K562 (cell line): ENCODE measurements around the gene KRTAP10-4. TPM values are rescaled to one million over a fixed set of nuclear protein-coding genes. Genes with fewer than 3 reads are reported as not detected.
A peak's percentile ranks its signal among the peaks of the same experiment; 100 is the strongest.

Experiments
- ATAC-seq: fragments of 200-7000 bp; cut with Tn5 transposase; 3 replicates; pipeline ENCODE4 v1.9.1; 2020; ENCODE audit warnings: moderate library complexity
- BruUV-seq: library from RNA; stranded (reverse); fragments of 400-500 nt; replicated peaks from 2 replicates; lab custom pipeline; 2021; lab: Mats Ljungman, UMichigan
- CTCF ChIA-PET: fragments of 300-600 bp; formaldehyde crosslinking; extraction: SDS; loops from one replicate; lab custom pipeline; 2021; ENCODE audit warnings: low intra/inter-chr PET ratio; lab: Yijun Ruan, JAX
- POLR2A ChIA-PET: fragments of 300-600, 350-650 bp; sonication (Branson Sonifier 250); formaldehyde crosslinking; extraction: SDS; loops from one replicate; lab custom pipeline; 2021; ENCODE audit warnings: antibody characterized with exemption, inconsistent platforms; lab: Yijun Ruan, JAX
- DNase-seq, 4 experiments: peaks; one replicate each; pipeline versions ENCODE4 v3.0.0 to v3.0.0-alpha.2; 2011 to 2018; ENCODE audit warnings: low spot score in 3 of 4, mixed read lengths in 3 of 4; ENCODE audit errors: extremely low read depth in 1 of 4
- FAIRE-seq: peaks from 2 replicates; lab custom pipeline; 2011; peaks lifted over from hg19 to GRCh38; lab: Jason Lieb, UNC
- H2AFZ ChIP-seq: 2 replicates; pipeline ENCODE4 v1.6.0; 2011; ENCODE audit warnings: low read depth, low read length, control low read depth, inconsistent platforms
- H3K27ac ChIP-seq: fragments of 200-600 bp; 3 replicates; pipeline ENCODE4 v1.8.0; 2011; ENCODE audit warnings: low read depth, mild to moderate bottlenecking, control low read depth, inconsistent platforms, low read length, moderate library complexity, mixed read lengths; ENCODE audit errors: extremely low read depth
- H3K27me3 ChIP-seq, 2 experiments: fragments of 300-600 bp in 1 of 2; 2 replicates in 1 of 2; 3 replicates in 1 of 2; pipeline versions ENCODE4 v1.6.0 to v1.8.0; 2011; ENCODE audit warnings: inconsistent platforms in 2 of 2, low read length in 2 of 2, mild to moderate bottlenecking in 1 of 2, mixed read lengths in 1 of 2, moderate library complexity in 1 of 2; ENCODE audit not compliant: control insufficient read depth in 2 of 2, insufficient read depth in 2 of 2
- H3K36me3 ChIP-seq: fragments of 300-600 bp; 3 replicates; pipeline ENCODE4 v1.8.0; 2011; ENCODE audit warnings: mild to moderate bottlenecking, low read length, inconsistent platforms; ENCODE audit not compliant: control insufficient read depth, insufficient read depth
- H3K4me1 ChIP-seq, 2 experiments: fragments of 200-600 bp in 1 of 2; replicated peaks in 1 of 2; 2 replicates in 1 of 2; 3 replicates in 1 of 2; pipeline versions ENCODE4 v1.5.1 to v1.8.0; 2011; ENCODE audit warnings: inconsistent platforms in 2 of 2, low read length in 2 of 2, mild to moderate bottlenecking in 1 of 2, mixed read lengths in 1 of 2, moderate library complexity in 1 of 2; ENCODE audit not compliant: control insufficient read depth in 2 of 2, insufficient read depth in 2 of 2
- H3K4me2 ChIP-seq: 2 replicates; pipeline ENCODE4 v1.6.1; 2011; ENCODE audit warnings: low read length, control low read depth, inconsistent platforms, mixed read lengths; ENCODE audit not compliant: insufficient read depth
- H3K4me3 ChIP-seq: fragments of 200-600 bp; sonication (generic), shearing (Covaris generic); 2 replicates; pipeline ENCODE4 v1.5.1; 2016; ENCODE audit warnings: control low read depth, inconsistent platforms
- H3K79me2 ChIP-seq: fragments of 200-600 bp; 3 replicates; pipeline ENCODE4 v1.8.0; 2011; ENCODE audit warnings: low read length, inconsistent platforms; ENCODE audit not compliant: control insufficient read depth, insufficient read depth
- H3K9ac ChIP-seq, 2 experiments: 2 replicates each; pipeline versions ENCODE4 v1.6.0 to v1.6.1; 2011; ENCODE audit warnings: low read depth in 2 of 2, low read length in 2 of 2, control low read depth in 1 of 2, inconsistent platforms in 1 of 2, mild to moderate bottlenecking in 1 of 2, mixed read lengths in 1 of 2; ENCODE audit not compliant: insufficient read depth in 1 of 2
- H3K9me1 ChIP-seq: one replicate; pipeline ENCODE4 v1.6.0; 2011; ENCODE audit warnings: inconsistent platforms, mild to moderate bottlenecking, low read length, moderate library complexity; ENCODE audit not compliant: control insufficient read depth, insufficient read depth
- H3K9me3 ChIP-seq: replicated peaks from 2 replicates; pipeline ENCODE4 v1.5.1; 2011; ENCODE audit warnings: low read depth, low read length, inconsistent platforms; ENCODE audit not compliant: control insufficient read depth, insufficient read depth
- H4K20me1 ChIP-seq: replicated peaks from 2 replicates; pipeline ENCODE4 v1.6.1; 2011; ENCODE audit warnings: low read length, inconsistent platforms, mixed read lengths; ENCODE audit not compliant: control insufficient read depth, insufficient read depth
- ATF1 ChIP-seq, 2 experiments: fragments of 450-650 bp in 1 of 2; IDR thresholded peaks; 2 replicates each; pipeline ENCODE4 v1.6.1; 2016; ENCODE audit warnings: missing compliant biosample characterization in 1 of 2, missing genetic modification characterization in 1 of 2
- BHLHE40 ChIP-seq: IDR thresholded peaks from 2 replicates; pipeline ENCODE4 v1.6.1; 2011; ENCODE audit warnings: low read length, improper control_type of control experiment
- CXXC5 ChIP-seq: fragments of 250-450 bp; sonication (Bioruptor Pico); IDR thresholded peaks from 2 replicates; pipeline ENCODE4 v1.8.0; 2022; ENCODE audit warnings: inconsistent platforms, mild to moderate bottlenecking, moderate library complexity
- ETV1 ChIP-seq: fragments of 450-650 bp; conservative IDR thresholded peaks from 2 replicates; pipeline ENCODE4 v1.6.1; 2016; ENCODE audit warnings: missing genetic modification characterization, control low read depth, low read depth, missing compliant biosample characterization
- HNRNPK ChIP-seq: fragments of 200-400 bp; formaldehyde crosslinking; IDR thresholded peaks from one replicate; pipeline ENCODE4 v1.6.1; 2018; ENCODE audit warnings: mild to moderate bottlenecking, low read depth, low read length; ENCODE audit not compliant: poor library complexity, severe bottlenecking
- MYC ChIP-seq, 2 experiments: fragments of 250-450 bp in 1 of 2; sonication (Bioruptor Pico) in 1 of 2; IDR thresholded peaks; 2 replicates each; pipeline versions ENCODE4 v1.5.1 to v1.6.1; 2012 to 2021; ENCODE audit warnings: low read depth in 2 of 2, borderline replicate concordance in 1 of 2, improper control_type of control experiment in 1 of 2, low read length in 1 of 2, mild to moderate bottlenecking in 1 of 2, moderate library complexity in 1 of 2
- NFRKB ChIP-seq: fragments of 450-650 bp; IDR thresholded peaks from 2 replicates; pipeline ENCODE4 v1.6.1; 2016; ENCODE audit warnings: low read depth
- NFXL1 ChIP-seq: fragments of 450-650 bp; formaldehyde crosslinking; IDR thresholded peaks from 2 replicates; pipeline ENCODE4 v1.4.0; 2021; ENCODE audit warnings: mild to moderate bottlenecking
- NR3C1 ChIP-seq: sonication (generic); formaldehyde crosslinking; IDR thresholded peaks from 2 replicates; pipeline ENCODE4 v1.8.1; 2022; ENCODE audit warnings: missing genetic modification reagents
- POLR2B ChIP-seq: fragments of 450-650 bp; IDR thresholded peaks from 2 replicates; pipeline ENCODE4 v1.6.1; 2018; ENCODE audit warnings: low read depth; ENCODE audit not compliant: partially characterized antibody
- POLR2G ChIP-seq: fragments of 200-400 bp; formaldehyde crosslinking; IDR thresholded peaks from 2 replicates; pipeline ENCODE4 v1.6.1; 2017; ENCODE audit warnings: low read depth, mild to moderate bottlenecking, antibody characterized with exemption, low read length, moderate library complexity
- POLR3G ChIP-seq: IDR thresholded peaks from 2 replicates; pipeline ENCODE4 v1.6.1; 2011; ENCODE audit not compliant: insufficient read length, insufficient replicate concordance; ENCODE audit errors: extremely low read depth
- TFAP4 ChIP-seq: sonication (generic); formaldehyde crosslinking; IDR thresholded peaks from 2 replicates; pipeline ENCODE4 v1.8.0; 2022; ENCODE audit warnings: missing genetic modification reagents, mild to moderate bottlenecking, moderate library complexity, borderline replicate concordance
- WGBS: fragments of 100-300 bp; shearing (Covaris generic); methylation state at CpG from one replicate; pipeline ENCODE4 v1.1.6; 2016; ENCODE audit warnings: low coverage, mixed read lengths; ENCODE audit not compliant: insufficient coverage; ENCODE audit errors: missing lambda C conversion rate; 5-methylcytosine and 5-hydroxymethylcytosine counted together
- in situ Hi-C: fragments of 300-500 bp; cut with MboI; formaldehyde crosslinking; loops from 4 replicates; pipeline ENCODE4 v1.15.0; 2018; ENCODE audit warnings: inconsistent platforms, mixed read lengths
- intact Hi-C: fragments of 100-400 bp; cut with micrococcal nuclease; formaldehyde crosslinking; loops from 2 replicates; pipeline ENCODE4 v1.14.2; 2022
- polyA plus RNA-seq, 8 experiments: library from polyadenylated mRNA; depleted of rRNA in 4 of 8; stranded (reverse) in 5 of 8; unstranded in 3 of 8; fragments of >200 nt; fragmentation: Nextera tagmentation in 2 of 8; fragmentation: Illumina TruSeq in 1 of 8; extraction: Ambion mirVana in 2 of 8; extraction: Trizol in 1 of 8; gene quantifications; 2 replicates each; pipeline versions ENCODE4 v1.2.1 to v1.2.3, GENCODE V29; 2011 to 2014; ENCODE audit warnings: inconsistent platforms in 1 of 8, missing spikeins in 1 of 8
- total RNA-seq, 7 experiments: library from RNA; depleted of rRNA in 6 of 7; stranded (reverse); fragments of >200 nt in 6 of 7; fragmentation: Illumina TruSeq in 2 of 7; extraction: Trizol in 2 of 7; gene quantifications; 2 replicates each; pipeline versions ENCODE4 v1.2.1 to v1.2.3, GENCODE V29; 2011 to 2021; ENCODE audit warnings: low replicate concordance in 1 of 7
- TF ChIP-seq, protein P1 (sequence below): sonication (generic); formaldehyde crosslinking; IDR thresholded peaks from 2 replicates; pipeline ENCODE4 v1.9.0; 2022; ENCODE audit warnings: mild to moderate bottlenecking, missing genetic modification reagents
- TF ChIP-seq, protein P2 (sequence below): sonication (generic); formaldehyde crosslinking; IDR thresholded peaks from 2 replicates; pipeline ENCODE4 v1.5.0; 2020; ENCODE audit warnings: missing genetic modification reagents
- TF ChIP-seq, protein P3 (sequence below): fragments of 250-450 bp; sonication (Bioruptor Pico); IDR thresholded peaks from 2 replicates; pipeline ENCODE4 v1.4.0; 2020

Gene KRTAP10-4
- total and polyA plus RNA-seq, 9 of the 15 experiments (the other 6 are each of a cell fraction or from before 2014, with no cell fraction given), result not detected

DNA sequence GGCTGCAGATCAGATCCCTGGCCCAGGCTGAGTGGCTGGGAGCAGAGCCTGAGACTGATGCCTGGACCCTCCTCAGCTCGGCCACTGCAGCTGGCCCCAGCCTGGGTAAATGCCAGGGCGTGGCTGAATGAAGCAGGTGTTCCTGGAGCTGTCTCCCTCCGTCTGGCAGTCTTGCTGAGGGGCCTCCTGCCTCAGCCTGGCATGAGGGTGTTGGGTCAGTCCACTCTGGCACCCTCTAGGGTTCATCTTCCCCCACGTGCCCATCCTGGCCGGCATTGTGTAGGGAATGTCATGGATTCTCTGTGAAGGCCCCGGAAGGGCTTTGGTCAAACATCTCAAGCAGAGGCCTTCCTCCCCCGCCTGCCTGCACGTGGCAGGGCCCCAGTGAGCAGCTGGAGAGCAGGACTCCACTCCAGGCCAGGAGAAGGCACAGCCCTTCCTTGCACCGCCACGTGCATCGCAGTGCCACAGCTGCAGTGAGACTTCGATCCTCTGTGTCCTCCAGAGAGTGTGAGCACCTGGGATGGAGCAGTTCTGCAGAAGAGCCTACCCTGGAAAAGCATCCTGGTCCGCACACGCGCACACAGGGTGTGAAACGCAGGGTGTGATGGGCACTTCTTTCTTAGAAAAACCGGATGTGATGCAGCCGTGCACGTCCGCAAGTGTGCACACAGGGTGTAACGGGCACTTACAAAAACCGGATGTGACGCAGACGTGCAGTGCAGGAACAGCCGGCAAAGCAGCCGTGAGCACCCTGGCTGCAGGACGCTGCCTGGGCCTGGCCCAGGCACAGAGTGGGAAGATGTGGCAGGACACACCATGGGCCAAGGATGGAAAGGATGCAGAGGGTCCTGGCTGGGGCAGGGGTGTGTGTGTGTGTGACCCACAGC lies 4.6 kb upstream of the KRTAP10-4 start:
- FAIRE-seq, result no peak
- in situ Hi-C loops, result no loop called here
- DNase-seq, result peak in 3 of 4 experiments; percentile 37 to 41 (median 38)
- TF ChIP-seq, protein P1, sequence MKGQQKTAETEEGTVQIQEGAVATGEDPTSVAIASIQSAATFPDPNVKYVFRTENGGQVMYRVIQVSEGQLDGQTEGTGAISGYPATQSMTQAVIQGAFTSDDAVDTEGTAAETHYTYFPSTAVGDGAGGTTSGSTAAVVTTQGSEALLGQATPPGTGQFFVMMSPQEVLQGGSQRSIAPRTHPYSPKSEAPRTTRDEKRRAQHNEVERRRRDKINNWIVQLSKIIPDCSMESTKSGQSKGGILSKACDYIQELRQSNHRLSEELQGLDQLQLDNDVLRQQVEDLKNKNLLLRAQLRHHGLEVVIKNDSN (CRISPR knock-in tag), result peak; percentile 67
- TF ChIP-seq TFAP4 (peak; percentile 54; the same call in 1 of the 2 replicates), POLR2G (0 out of 2 replicates have a peak, but pooled peaks have one; percentile 18), NR3C1 (no peak), CXXC5 (CRISPR knock-in tag) (peak; percentile 69), NFRKB (no peak), BHLHE40 (peak; percentile 82), ATF1 (CRISPR knock-in tag; IDR thresholded peaks at IDR 0.05) (no peak), ATF1 (tag; IDR thresholded peaks at IDR 0.05) (peak; percentile 84), POLR2B (no peak), MYC (IDR thresholded peaks at IDR 0.05; ENCODE audit: low read depth, low read length) (0 out of 2 replicates have a peak, but pooled peaks have one; percentile 33), MYC (CRISPR knock-in tag; IDR thresholded peaks at IDR 0.05; ENCODE audit: borderline replicate concordance, low read depth) (no peak), NFXL1 (CRISPR knock-in tag) (no peak), POLR3G (no peak), HNRNPK (no peak), ETV1 (tag) (peak; percentile 67)
- TF ChIP-seq, protein P2, sequence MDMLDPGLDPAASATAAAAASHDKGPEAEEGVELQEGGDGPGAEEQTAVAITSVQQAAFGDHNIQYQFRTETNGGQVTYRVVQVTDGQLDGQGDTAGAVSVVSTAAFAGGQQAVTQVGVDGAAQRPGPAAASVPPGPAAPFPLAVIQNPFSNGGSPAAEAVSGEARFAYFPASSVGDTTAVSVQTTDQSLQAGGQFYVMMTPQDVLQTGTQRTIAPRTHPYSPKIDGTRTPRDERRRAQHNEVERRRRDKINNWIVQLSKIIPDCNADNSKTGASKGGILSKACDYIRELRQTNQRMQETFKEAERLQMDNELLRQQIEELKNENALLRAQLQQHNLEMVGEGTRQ (CRISPR knock-in tag), result 0 out of 2 replicates have a peak, but pooled peaks have one; percentile 21
- TF ChIP-seq, protein P3, sequence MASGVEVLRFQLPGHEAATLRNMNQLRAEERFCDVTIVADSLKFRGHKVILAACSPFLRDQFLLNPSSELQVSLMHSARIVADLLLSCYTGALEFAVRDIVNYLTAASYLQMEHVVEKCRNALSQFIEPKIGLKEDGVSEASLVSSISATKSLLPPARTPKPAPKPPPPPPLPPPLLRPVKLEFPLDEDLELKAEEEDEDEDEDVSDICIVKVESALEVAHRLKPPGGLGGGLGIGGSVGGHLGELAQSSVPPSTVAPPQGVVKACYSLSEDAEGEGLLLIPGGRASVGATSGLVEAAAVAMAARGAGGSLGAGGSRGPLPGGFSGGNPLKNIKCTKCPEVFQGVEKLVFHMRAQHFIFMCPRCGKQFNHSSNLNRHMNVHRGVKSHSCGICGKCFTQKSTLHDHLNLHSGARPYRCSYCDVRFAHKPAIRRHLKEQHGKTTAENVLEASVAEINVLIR (CRISPR knock-in tag), result 0 out of 2 replicates have a peak, but pooled peaks have one; percentile 57

More for the DNA sequence above, 4.6 kb upstream of the KRTAP10-4 start:
- intact Hi-C loops, result no loop called here
- H3K9me1 ChIP-seq, result no peaks in the 10 kb centered on the region
- no peaks in the 10 kb centered on the region for H3K79me2 ChIP-seq
- H3K9me3 ChIP-seq, result no peaks in the 10 kb centered on the region
- peaks cover 20 to 34% of the 10 kb centered on the region in 2 experiments; a peak in 3 of 5 replicates for H3K27me3 ChIP-seq
- CTCF ChIA-PET, result no interaction called here
- H4K20me1 ChIP-seq, result no peaks in the 10 kb centered on the region
- BruUV-seq, result no TSS peak
- H3K4me3 ChIP-seq, result no peak overlapping the region
- POLR2A ChIA-PET, result interaction anchor here (0.6 kb wide), 1 partner anchor 42 kb away, joined by 3 read pairs; no protein-coding TSS in a partner anchor
- peak overlapping the region; percentile 8; the same call in 1 of the 2 replicates for H3K4me2 ChIP-seq
- no peaks in the 10 kb centered on the region for H3K36me3 ChIP-seq
- H2AFZ ChIP-seq, result peak overlapping the region; percentile 49; the same call in 1 of the 2 replicates
- peaks cover 0 to 20% of the 10 kb centered on the region in 2 experiments; a peak in 1 of 5 replicates for H3K4me1 ChIP-seq
- H3K9ac ChIP-seq, result no peak overlapping the region
- ATAC-seq, result peak; percentile 70
- 4% methylated on average over 27 of the region's 27 CpGs for WGBS
- H3K27ac ChIP-seq, result no peak overlapping the region
